RPMI8226 (cell line): ENCODE data around the gene CUL7.
"Not testable (repeated sequence)": the region's sequence is repeated elsewhere in the genome, so short reads cannot be mapped to it uniquely, and the experiment has no call there.

Experiments
- DNase-seq: peaks from one replicate; pipeline ENCODE4 v3.0.0-alpha.2; 2015

Gene CUL7

GRCh38 chr6:43013097-43013842 lies 40.4 kb downstream of the CUL7 start:
- DNase-seq = no peak

DNA sequence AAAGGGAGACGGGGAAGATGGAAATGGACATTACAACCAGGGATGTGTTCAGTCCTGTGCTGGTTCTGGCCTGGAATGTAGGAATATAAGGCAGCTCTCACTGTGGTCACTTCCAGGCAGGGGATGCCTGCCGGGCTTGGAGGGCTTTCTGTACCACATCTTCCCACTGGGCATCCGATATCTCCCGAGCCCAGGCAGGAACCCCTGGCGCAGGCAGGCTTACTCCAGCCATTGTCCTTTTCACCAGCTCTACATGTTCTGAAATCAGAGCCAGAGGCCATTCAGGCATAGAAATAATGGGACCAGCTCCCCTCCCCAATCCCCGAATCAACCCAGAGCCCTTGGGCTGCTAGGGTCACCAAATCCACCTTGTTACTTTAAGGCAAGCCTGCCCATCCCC lies 41.3 kb downstream of the CUL7 start:
- DNase-seq = no peak

GRCh38 chr6:43011207-43011606 lies 42.4 kb downstream of the CUL7 start:
- DNase-seq = no peak

GRCh38 chr6:43009124-43009523 lies 44.5 kb downstream of the CUL7 start:
- peak; percentile 40 for DNase-seq

GRCh38 chr6:43007126-43007525 lies 46.5 kb downstream of the CUL7 start:
- DNase-seq = no peak

DNA sequence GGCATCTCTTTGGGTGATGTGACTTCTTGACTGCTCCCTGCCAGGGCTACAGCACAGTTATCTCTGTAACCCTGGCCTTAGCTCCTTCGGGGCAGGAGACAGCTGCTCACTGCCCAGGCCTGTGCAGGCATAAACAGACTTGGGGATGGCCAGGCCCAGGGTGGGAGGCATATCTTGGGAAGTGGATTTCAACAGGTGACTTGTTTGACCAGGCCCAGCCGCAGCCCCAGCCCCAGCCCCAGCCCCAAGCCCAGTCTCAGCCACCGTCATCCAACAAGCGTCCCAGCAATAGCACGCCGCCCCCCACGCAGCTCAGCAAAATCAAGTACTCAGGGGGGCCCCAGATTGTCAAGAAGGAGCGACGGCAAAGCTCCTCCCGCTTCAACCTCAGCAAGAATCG lies 47.4 kb downstream of the CUL7 start:
- no peak for DNase-seq

DNA sequence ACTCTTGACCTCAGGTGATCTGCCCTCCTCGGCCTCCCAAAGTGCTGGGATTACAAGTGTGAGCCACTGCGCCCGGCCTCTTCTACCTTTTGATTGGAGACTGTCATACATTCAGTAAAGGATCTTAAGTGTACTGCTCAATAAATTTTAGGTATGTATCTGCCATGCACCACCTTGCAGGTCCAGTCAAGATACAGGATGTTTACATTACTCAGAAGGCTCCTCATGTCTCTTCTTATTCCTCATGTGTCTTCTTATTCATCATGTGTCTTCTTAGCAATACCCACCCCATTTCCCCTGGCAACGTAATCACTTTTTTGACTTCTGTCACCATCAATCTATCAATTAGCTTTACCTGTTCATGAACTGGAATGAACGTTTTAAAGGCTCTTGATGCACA lies 47.8 kb downstream of the CUL7 start:
- DNase-seq = no peak

DNA sequence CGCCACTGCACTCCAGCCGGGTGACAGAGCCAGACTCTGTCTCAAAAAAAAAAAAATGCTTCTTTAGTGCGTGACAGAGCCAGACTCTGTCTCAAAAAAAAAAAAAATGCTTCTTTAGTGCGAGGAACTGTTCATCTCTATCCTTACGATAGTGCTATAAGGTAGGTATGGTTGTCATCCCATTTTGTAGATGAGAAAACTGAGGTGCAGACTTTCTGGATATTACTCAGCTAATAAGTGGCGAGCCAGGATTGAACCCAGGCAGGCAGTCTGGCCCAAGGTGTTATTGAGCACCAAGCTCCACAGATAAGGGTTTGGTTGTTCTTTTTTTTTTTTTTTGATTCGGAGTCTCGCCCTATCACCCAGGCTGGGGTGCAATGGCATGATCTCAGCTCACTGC lies 51.8 kb downstream of the CUL7 start:
- no peak for DNase-seq

- not testable (repeated sequence) for DNase-seq
Observed at GRCh38 chr6:42998205-42998604, 55.4 kb downstream of the CUL7 start.

DNA sequence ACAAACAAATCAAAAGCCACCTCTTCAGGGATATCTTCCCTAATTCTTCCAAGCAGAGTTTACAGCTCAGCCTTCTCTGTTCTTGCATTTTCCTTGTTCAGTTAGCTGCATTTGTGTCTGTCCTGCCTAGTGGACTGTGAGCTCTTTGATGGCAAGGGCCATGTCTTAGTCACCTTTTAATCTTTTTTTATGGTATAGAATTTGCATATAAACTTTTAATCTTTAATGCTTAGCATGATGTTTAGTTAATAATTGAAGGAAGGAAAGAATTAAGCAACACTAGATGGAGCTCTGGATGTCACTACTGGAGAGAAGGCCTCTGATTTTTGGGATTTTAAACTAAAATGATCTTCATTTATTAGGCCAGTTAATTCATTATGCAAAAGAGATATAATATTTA lies 57.1 kb downstream of the CUL7 start:
- no peak for DNase-seq

DNA sequence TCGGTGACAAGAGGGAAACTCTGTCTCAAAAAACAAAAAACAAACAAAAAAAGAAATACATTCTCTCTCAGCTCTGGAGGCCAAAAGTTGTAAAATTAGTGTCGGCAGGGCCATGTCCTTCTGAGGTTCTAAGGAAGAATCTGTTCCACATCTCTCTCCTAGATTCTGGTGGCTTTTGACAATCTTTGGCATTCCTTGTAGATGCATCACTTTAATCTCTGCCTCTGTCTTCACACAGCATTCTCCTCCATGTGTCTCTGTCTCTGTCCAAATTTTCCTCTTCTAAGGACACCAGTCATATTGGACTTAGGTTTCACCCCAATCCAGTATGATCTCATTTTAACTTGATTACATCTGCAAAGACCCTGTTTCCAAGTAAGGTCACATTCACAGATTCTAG lies 60.2 kb downstream of the CUL7 start:
- no peak for DNase-seq

GRCh38 chr6:42989923-42990322 lies 63.7 kb downstream of the CUL7 start:
- DNase-seq = no peak

DNA sequence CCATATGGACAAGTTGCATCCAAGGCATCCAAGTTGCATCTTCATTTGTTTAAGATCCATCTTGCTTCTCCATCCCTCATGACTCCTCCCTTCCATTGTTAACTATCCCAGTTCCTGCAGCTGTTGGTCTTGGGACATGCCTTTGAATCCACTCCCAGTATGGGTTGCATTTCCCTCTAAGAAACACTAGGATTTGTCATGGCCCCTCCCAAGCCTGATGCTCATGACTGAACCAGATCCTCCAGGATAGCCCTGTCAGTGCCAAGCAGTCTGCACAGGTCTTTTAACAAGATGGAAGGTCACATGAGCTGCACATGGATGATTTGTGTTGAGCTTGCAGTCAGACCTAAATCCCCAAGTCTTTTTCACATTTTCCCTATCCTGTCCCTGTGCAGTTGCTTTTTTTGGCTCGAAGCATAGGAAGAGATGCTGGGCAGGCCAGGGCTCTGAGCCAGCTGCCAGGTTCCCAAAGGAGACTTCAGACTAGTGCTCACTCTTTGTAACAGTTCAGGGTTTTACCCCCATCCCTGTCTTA lies 65.1 kb downstream of the CUL7 start:
- DNase-seq = no peak
